Astrocyte of the spinal cord (primary cell): ENCODE data around the gene GJB3.

Experiments used
- DNase-seq: peaks from one replicate; pipeline ENCODE4 v3.0.0; 2011; ENCODE audit warnings: low read depth, low spot score
- H3K4me3 ChIP-seq: 2 replicates; pipeline ENCODE4 v1.5.1; 2011; ENCODE audit warnings: low read depth, mild to moderate bottlenecking, low read length, moderate library complexity
- CTCF ChIP-seq: IDR thresholded peaks from 2 replicates; pipeline ENCODE4 v1.5.1; 2012; ENCODE audit warnings: low read depth, mild to moderate bottlenecking, low read length, inconsistent platforms
- in situ Hi-C: cut with HindIII; loops from 2 replicates; pipeline ENCODE4 v1.10.0; 2017; ENCODE audit warnings: low sequenced_read_pairs

Gene GJB3

GRCh38 chr1:34778381-34778780 lies 2.6 kb upstream of the GJB3 start:
- no peak for TF ChIP-seq CTCF
- H3K4me3 ChIP-seq: no peak overlapping the region
- no peak for DNase-seq
- in situ Hi-C loops: no loop called here

GRCh38 chr1:34779005-34779404 lies 2.0 kb upstream of the GJB3 start:
- TF ChIP-seq CTCF: no peak
- in situ Hi-C loops: no loop called here
- DNase-seq: no peak
- H3K4me3 ChIP-seq: no peak overlapping the region

- no peak for TF ChIP-seq CTCF
- in situ Hi-C loops: no loop called here
- no peak overlapping the region for H3K4me3 ChIP-seq
- no peak for DNase-seq
Measured at GRCh38 chr1:34779526-34779925, 1.5 kb upstream of the GJB3 start.

- no peak for TF ChIP-seq CTCF
- DNase-seq: no peak
- no peak overlapping the region for H3K4me3 ChIP-seq
- in situ Hi-C loops: no loop called here
Measured at GRCh38 chr1:34779962-34780361, 1.1 kb upstream of the GJB3 start.

GRCh38 chr1:34780528-34780927 lies 486 bp upstream of the GJB3 start:
- no peak overlapping the region for H3K4me3 ChIP-seq
- DNase-seq: no peak
- no peak for TF ChIP-seq CTCF
- in situ Hi-C loops: no loop called here

- no peak overlapping the region for H3K4me3 ChIP-seq
- no peak for DNase-seq
- TF ChIP-seq CTCF: no peak
- in situ Hi-C loops: no loop called here
Measured at GRCh38 chr1:34781844-34782391, 904 bp downstream of the GJB3 start.

- in situ Hi-C loops: no loop called here
Measured at GRCh38 chr1:34784751-34785221, 3.8 kb downstream of the GJB3 start.

More at GRCh38 chr1:34784751-34785221, 3.8 kb downstream of the GJB3 start:
- no peak for TF ChIP-seq CTCF
- DNase-seq: no peak
- H3K4me3 ChIP-seq: no peak overlapping the region
